GM21528 (cell line): ENCODE results near the gene WNT9B.
"Not testable (repeated sequence)": the region's sequence is repeated elsewhere in the genome, so short reads cannot be mapped to it uniquely, and the experiment has no call there.

Source experiments
- ATAC-seq: cut with Tn5 transposase; IDR thresholded peaks from one replicate; pipeline ENCODE4 v1.9.1; 2021; ENCODE audit warnings: mild to moderate bottlenecking, moderate library complexity; ENCODE audit not compliant: unreplicated experiment, low FRiP score

Gene WNT9B

DNA sequence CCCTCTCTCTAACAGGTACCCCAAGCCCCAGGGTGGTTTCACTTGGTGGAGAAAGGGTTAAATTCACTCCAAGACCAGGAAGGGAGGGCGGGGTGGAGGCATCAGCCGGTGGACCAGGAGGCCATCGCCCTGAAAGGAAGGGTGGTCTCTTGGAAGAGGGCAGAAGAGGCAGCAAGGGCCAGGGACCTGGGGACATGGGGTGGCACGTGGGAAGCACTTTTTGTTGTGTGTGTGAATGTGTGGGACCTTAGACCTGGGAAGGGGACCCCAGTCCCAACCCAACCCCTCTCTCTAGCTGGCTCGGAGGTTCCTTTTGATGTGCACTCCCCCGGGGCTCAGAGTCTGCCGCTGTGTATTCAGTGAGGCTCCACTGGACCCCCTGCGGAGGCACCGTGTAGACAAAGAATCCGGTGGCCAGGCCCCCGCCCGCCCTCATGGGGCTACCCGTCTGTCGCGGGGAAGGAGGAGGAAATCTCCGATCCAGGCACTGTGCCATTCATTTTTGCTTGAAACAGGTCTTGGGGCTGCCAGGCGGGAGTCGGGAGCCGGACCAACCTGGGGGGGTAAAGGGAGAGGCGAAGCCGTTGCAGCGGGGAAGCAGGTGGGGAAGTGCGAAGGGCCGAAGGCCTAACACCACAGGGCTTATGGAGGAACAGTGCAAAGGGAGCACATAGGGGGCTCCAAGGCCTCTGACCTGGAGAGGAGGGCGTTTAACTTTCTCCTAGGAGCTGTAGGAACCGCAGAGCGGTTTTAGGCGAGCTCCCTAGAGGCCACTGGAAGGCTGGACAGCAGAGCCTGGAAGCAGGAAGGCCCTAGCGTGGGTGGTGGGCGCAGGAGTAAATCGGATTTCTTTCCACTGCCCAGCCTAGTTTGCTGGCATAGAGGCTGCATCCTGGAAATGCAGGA is 29.6 kb upstream of the WNT9B start:
- ATAC-seq = no peak

DNA sequence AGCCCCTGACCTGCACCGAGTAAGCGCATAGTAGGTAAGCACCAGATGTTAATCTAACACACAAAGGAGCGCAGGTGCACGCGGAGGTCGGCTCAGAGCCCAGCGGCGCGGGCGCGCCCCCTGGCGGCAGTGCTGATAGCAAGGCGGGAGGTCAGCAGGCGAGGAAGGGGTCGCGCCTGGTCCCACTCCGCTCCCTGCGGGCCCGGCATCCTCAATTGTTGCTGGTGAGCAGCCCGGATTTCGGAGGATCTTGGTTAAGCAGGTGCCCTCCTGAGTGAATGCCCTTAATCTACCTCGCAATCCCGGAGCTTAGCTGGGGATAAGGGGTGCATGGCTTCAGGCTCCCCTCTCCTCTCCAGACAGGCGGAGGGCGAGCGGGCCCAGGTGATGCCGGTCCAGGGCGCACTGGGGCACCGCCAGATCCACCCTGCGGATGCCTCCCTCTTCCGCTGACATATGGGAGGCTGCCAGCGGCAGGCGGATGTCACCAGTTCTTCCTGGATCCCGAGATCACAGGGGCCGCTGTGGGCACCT is 28.9 kb upstream of the WNT9B start:
- ATAC-seq = no peak

DNA sequence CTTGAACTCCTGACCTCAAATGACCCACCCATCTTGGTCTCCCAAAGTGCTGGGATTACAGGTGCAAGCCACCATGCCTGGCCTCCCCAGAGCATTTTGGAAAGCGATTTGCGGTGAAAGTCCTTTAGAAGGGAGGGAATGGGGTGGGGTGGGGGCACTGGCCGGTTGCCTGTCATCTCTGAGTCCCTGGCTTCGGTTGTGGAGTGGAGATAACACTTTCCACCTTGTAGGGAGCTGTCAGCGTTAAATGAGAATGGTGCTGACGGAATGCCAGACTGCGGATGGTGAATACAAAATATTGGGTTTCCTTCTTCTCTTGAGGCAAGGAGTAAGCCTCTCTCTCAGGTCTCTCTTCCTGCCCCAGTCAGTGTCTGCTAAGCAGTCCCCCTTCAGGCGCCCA is 27.7 kb upstream of the WNT9B start:
- ATAC-seq = no peak

DNA sequence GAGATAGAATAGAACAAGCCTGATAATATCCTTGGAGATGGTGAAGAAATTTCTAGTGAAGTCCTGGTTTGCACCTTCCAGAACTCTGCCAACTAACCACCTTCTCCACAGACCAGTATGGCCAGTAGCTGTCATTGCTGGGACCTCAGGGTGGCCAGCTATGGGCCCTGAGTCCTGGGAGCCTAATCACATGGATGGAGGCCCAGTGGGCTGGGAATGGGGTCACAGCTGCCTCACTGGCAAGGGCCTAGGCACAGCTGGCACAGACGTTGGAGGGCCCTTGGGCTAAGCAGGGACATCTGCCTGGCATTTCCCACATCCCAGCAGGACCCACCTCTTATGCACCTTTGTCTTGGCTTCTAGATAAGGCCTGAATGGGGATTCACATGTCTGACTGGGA is 25.3 kb upstream of the WNT9B start:
- ATAC-seq = no peak

DNA sequence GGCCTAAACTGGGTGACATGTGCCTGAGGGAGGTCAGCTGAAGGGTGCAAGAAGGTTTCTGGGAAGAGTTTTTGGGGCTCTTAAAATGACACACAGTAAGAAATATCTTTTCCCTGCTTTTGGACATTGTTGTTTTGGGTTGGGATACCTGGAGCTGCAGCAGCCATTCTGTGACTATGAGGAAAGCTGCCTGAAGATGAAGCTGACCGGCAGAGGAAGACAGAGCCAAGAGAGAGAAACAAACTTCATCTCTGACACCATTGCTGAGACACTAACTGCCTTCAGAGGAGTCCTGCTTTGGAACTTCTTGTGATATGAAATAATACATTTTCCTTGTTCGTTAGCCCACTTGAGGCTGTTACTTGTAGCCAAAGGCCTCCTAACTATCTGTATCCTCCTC is 24.1 kb upstream of the WNT9B start:
- no peak for ATAC-seq

DNA sequence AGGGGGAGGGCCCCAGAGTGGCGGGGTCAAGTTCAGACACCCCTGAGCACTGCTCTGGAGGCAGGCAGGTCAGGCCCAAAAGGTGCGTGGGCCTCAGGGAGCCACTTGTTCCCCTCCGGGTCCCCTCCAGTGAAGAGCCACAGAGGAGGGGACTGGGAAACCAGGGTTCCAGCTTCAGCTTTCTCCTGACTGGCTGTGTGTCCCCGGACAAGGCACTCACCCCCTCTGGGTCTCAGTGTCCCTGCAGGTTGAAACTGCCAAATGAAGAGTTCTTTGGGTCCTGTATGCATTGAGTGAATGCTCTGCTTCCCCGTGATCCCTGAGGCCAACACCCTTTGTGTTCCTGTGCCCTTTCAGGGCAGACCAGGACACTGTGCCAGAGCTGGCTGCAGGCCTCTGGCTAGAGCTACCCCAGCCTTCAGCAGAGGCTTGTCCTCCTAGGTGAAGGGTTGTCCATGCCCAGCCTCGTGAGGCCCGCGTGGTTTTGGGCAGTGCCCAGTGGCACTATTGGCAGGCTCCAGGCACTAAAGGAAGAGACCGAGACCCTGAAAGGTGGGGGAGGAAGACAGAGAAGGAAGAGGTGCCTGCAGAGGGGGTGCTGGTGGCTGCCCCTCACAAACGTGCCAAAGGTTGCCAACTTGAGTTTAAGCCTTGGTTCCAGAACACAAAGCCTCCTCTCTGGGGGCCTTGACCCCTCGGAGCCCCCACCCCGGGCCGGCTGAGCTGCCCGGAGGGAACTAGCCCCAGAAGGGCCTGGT is 19.6 kb upstream of the WNT9B start:
- no peak for ATAC-seq

DNA sequence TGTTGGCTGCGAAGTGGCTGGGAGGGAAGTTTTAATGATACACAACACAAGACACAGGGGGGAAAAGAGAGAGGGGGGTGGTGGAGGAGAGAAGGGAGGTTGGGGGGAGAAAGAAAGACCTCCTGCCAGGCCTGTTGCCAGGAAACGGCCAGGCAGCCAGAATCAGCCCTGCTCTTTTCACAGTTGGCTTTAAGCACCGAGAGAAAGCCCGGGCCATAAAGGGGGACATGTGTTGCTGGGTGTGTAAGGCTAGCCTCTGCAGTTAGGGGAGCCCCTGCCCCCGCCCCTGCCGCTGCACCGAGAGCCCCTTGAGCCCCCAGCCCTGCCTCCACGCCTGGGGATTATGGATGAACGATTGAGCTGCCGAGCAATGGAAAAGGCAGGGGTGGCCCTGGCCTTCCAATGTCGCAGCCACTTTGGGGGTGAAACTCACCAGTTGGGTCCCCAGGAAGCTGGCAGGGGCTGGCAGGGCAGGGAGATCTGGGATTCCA is 19.0 kb upstream of the WNT9B start:
- no peak for ATAC-seq

DNA sequence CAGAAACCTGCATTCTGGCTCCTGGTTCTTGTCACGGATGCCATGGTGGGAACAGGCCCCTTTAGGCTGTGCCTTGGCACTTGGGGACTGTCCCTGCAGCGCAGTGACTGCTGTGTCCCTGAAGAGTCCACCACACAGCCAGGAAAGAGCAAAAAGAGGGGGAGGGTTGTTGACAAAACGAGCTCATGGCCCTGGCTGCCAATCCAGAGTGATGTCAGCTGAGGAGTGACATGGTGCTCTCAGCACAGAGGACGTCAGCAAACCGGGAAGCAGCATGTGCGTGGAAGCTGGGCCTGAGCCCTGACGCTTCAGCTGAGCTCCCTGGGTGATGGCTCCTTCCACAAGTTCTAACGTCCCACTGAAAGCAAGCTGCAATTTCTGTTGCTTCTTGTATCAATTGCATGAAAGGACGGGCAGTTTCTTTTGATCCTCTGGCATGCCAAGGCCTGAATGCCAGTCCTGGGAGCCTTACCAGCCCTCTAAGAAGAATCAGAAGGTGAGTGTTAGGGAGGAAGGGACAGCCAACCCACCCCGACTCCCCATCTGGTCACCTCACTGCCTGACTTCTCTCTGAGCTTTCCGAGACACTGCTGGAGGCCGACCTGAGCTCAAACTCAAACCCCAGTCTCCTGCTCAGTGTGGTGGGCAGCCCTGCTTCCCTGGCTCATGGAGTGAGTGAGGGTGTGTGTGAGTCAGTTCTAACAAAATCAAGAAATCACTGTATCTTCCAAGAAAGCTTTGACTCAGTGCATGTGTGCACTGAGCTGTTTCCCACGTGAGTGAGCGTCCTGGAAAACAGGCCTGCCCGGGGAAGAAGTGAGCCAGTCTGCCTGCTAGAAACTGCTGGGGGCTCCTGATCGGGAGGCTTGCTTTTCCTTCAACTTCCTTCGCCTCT is 18.2 kb upstream of the WNT9B start:
- ATAC-seq = no peak

DNA sequence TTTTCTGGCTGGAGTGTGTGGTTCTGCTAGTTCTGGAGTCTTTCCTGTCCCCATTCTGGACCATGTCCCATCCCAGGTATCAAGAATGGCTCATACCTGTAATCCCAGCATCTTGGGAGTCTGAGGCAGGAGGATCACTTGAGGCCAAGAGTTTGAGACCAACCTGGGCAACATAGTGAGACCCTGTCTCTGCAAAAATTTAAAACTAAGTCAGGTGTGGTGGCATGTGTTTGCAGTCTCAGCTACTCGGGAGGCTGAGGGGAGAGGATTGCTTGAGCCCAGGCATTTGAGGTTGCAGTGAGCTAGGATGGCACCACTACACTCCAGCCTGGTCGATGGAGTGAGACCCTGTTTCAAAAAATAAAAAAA is 17.6 kb upstream of the WNT9B start:
- no peak for ATAC-seq

DNA sequence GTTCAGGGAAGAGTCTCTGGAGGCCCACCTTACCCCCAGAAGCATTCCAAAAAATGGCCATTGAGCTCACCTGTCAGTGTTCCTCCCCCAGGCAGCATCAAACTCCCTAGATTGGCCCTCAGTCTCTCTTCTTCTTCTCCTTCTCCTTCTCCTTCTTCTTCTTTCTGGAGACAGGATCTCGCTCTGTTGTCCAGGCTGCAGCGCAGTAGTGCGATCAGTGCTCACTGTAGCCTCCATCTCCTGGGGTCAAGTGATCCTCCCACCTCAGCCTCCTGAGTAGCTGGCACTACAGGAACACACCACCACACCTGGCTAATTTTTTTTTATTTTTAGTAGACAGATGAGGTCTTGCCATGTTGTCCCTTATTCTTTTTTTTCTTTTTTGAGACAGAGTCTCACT is 16.5 kb upstream of the WNT9B start:
- ATAC-seq = no peak

DNA sequence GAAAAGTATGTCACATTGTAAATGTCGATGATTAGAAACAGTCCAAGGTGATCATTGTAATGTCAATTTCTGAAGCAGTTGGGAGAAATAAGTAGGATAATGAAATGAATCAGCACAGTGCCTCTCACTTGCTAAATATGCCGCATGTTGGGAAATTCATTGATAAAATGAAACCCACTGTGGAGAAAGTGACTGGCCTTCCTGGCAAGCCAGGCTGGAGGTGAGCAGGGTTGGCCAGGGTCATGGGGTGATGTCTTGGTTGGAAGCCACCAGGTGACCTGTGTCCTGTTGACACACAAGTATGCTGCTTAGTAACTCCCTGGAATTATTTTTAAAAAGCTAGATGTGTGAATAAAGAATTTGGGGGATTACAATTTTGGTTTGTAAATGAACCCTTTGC is 14.9 kb upstream of the WNT9B start:
- no peak for ATAC-seq

DNA sequence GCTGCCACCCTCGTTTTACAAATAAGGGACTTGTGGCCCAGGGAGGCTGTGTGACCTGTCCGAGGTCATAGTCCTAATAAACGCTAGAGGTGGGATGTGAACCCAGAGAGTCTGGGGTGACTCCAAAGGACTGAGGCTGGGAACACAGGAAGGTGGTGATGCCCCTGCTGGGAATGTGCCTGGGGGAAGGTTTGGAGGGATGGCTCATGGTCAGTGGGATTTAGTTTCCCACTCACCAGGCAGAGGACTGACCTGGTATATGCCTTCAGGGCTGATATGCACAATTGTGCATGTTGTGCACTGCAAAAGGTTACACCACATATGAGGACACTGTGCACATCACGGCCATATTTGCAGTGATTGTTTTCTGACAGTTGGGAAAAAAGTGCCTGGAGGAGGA is 13.9 kb upstream of the WNT9B start:
- no peak for ATAC-seq

DNA sequence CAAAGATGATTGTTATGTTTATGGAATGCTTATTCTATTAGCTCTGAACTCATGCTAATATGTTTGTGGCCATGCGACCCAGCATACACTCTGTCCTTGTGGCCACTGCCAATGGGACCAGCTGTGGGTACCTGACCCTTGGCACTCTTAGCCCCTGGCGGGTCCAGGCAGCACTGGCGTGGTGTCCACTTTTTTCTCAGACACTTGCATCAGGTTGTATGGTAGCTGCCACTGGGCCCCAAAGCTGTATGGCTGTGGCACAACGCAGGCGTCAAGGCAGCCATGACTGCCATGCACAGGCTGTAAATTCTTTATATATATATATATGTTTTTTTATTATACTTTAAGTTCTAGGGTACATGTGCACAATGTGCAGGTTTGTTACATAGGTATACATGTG is 12.2 kb upstream of the WNT9B start:
- no peak for ATAC-seq

DNA sequence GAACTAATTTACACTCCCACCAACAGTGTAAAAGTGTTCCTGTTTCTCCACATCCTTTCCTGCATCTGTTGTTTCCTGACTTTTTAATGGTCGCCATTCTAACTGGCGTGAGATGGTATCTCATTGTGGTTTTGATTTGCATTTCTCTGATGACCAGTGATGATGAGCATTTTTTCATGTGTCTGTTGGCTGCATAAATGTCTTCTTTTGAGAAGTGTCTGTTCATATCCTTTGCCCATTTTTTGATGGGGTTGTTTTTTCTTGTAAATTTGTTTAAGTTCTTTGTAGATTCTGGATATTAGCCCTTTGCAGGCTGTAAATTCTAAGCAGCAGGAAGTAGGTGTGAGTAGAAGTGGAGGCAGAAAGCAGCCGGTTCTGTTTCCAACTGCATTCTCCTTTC is 10.8 kb upstream of the WNT9B start:
- ATAC-seq = not testable (repeated sequence)

DNA sequence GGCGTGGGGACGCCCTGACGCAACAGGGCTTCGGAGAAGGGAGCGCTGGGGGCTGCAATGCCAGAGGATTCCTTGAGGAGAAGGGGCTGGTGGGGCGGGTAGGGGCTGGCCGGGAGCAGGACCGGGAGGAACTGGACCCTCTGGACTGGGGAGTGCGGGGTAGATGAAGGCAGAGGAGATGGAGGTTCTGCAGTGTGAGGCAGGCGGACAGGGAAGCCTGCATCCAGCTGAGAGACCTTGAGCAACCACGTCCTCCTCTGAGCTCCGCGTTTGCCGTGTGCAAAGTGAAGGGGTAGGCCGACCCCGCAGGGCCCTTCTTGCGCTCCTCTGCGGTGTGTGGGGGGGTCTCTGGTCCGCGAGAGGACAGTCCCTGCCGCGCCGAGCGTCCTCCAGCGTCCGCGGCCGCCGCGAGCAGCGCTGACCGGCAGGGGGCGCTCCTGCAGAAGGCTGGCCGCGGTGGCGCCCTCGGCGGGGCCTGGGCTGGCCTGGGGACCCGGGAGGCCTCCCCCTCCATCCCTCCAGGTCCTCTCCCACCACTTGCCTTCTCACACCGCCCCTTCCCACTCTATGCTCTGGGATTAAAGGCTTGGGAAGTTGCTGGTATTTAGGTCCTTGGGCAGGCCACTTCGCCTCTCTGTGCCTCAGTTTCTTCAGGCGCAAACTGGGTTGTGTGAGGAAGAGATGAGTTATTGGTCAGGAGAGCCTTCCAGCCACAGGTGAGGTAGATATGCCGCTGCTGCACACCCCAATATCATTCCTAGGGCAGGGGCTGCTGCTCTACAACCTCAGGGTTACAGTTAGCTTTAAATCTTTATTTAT is 9.6 kb upstream of the WNT9B start:
- no peak for ATAC-seq

DNA sequence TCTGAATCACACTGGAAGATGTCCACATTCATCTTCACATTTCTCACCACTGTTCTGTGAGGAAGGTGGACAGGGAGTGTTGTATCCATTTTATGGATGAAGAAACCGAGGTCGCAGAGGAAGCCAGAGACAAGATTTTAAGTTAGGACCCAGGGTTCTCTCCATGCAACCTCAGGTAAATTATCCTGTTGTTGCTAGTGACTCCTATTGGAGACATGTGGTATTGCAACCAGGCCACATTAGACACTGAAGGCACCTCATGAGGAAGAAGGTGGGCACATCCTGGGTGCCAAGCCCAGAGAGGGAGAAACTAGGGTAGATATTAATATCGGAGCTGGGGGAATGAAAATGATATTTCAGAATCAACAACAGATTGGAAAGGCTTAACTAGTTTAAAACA is 8.5 kb upstream of the WNT9B start:
- no peak for ATAC-seq

DNA sequence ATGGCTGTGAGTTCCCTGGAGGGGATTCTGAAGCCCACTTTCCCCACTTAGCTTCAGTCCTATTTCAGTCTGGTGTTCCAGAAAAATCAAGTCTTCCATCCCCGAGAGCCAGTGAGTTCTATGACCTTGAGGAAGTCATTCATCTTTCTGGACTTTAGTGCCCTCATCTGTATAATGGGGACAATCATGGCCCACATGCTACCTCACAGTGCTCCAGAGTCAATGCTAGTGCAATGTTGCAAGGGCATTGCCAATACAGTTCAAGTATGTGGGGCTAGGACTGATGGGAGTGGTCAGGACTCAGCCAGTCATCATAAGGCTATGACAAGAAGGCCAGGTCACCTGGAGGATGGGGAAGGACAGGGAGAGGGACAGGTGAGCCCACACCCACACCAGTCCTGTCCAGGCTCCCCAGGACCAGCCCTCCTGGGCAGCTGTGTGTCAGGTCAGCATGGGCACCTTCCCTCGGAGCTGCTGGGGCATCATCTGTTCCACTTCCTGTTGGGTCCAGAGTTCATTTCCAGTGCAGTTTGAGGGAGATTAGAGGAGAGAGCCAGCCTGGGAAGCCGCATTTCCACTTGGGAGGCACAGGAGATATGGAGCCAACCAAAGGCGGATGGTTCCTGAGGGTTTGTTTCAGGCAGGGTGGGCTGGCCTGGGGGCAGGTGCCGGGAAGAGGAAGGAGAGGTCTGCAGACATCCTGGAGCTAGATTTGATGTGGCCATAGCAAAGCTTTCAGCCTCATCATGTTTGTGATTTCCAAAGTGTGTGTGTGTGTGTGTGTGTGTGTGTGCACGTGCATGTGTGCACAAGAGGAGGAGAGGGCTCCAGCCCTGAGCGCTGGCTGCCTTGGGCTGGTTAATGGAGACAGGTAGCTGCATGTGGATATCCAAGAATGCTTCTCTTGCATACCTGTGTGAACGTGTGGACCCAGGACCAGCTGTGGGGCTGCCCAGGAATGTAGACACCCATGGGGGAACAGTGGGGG is 3.9 kb upstream of the WNT9B start:
- ATAC-seq = no peak

DNA sequence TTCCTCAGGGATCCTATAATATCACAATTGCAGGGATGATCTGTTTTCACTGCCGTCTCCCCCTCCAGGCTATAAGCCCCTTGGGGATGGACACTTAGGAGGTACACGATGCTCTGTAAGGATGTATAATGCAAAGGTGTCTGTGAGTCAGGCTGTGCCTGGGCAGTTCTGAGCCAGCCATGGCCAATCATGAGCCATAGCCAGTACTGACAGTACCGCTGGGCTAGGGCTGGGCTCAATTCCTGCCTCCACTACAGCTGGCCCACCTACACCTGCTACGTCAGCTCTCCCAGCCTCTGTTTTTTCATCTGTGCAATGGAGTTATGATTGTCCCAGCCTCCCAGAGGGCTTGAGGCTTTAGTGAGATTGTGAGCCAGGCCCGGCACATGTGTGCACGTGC is 2.8 kb upstream of the WNT9B start:
- no peak for ATAC-seq

DNA sequence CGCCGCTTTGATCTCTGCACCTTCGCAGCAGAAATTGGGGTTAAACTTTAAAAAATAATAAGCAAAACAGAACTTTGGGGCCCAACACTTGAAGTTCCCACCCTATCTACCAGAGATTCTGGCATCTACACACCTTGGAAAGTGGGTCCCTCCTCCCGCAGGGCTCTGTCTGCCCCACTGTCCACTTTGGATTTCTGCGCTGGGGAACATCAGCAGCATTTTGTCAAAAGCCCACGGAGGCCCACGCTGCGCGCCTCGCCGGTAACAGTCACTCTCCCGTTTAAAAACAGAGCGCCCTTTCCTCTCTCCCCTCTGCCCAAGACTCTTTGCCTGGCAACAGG is 725 bp upstream of the WNT9B start:
- ATAC-seq = no peak
